Measurements from ENCODE around the gene DNAAF2.

DNAAF2 gene

GRCh38 chr14:49582113-49582977 lies 52.7 kb downstream of the DNAAF2 start:
- no peak for DNase-seq

GRCh38 chr14:49581209-49582112 lies 53.6 kb downstream of the DNAAF2 start:
- DNase-seq = no peak

- no peak for DNase-seq
Observed at GRCh38 chr14:49579841-49580240, 55.2 kb downstream of the DNAAF2 start.

GRCh38 chr14:49578141-49578540 lies 56.9 kb downstream of the DNAAF2 start:
- DNase-seq = no peak

Data from CD4-positive, alpha-beta T cell treated with Interleukin-1 beta for 1 hour (primary cell).